Measurements from ENCODE around the gene ZBTB16. TPM values are rescaled to one million over a fixed set of nuclear protein-coding genes. Genes with fewer than 3 reads are reported as not detected.

Gene ZBTB16
- total RNA-seq, 3 donors from 2014 or later (not counting 1 experiment from before 2014, with no cell fraction given): 104 to 224 (median 156) TPM

DNA sequence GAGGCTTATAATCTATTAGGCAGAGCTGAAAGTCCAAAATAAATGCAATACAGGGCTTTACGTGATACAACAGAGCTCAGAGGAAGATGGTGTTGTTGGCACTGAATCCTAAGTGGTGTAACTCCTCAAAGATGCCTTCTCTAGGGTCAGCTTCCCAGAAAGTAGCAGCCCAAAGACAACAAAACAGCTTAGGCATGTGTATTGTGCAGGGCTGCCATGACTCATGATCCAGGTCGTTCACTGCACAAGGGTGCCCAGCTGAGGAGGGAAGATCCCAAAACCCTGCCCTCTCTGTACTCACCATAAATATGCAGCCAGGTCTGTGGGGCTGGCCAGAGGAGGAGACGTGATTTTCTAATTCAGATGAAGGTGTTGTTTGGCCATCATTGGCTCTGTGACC is 177.3 kb downstream of the ZBTB16 start:
- intact Hi-C loops (cut with micrococcal nuclease): loop anchor here (5.0 kb wide), 1 partner anchor 40 kb away; no protein-coding TSS in a partner anchor
- H3K4me1 ChIP-seq (ENCODE audit: control insufficient read depth, insufficient read depth, low read length): peaks cover 12% of the 10 kb centered on the region
- Mint-ChIP-seq H3K4me1 (peaks cover 56 to 74% of the 10 kb centered on the region in 2 donors), H3K4me3 (no peak overlapping the region), H3K9me3 (no peaks in the 10 kb centered on the region), H3K27ac (peak overlapping the region; percentile 65 to 69), H3K27me3 (ENCODE audit: low read depth in 2 of 2) (no peaks in the 10 kb centered on the region), H3K36me3 (no peaks in the 10 kb centered on the region)
- DNase-seq (no peak), ATAC-seq (no peak)
- 73% methylated on average over 3 of the region's 3 CpGs for WGBS (ENCODE audit: insufficient coverage)
- no peaks in the 10 kb centered on the region for H3K9me3 ChIP-seq (ENCODE audit: control insufficient read depth, insufficient read depth, low read length)
- H3K27ac ChIP-seq (ENCODE audit: low read length): no peak overlapping the region
- H3K27me3 ChIP-seq (ENCODE audit: control insufficient read depth, insufficient read depth, low read length): no peaks in the 10 kb centered on the region
- no peak overlapping the region for H3K4me3 ChIP-seq (ENCODE audit: low read length)
- peaks cover 2% of the 10 kb centered on the region for H3K36me3 ChIP-seq (ENCODE audit: control insufficient read depth, insufficient read depth, low read length)
- TF ChIP-seq, protein P1, sequence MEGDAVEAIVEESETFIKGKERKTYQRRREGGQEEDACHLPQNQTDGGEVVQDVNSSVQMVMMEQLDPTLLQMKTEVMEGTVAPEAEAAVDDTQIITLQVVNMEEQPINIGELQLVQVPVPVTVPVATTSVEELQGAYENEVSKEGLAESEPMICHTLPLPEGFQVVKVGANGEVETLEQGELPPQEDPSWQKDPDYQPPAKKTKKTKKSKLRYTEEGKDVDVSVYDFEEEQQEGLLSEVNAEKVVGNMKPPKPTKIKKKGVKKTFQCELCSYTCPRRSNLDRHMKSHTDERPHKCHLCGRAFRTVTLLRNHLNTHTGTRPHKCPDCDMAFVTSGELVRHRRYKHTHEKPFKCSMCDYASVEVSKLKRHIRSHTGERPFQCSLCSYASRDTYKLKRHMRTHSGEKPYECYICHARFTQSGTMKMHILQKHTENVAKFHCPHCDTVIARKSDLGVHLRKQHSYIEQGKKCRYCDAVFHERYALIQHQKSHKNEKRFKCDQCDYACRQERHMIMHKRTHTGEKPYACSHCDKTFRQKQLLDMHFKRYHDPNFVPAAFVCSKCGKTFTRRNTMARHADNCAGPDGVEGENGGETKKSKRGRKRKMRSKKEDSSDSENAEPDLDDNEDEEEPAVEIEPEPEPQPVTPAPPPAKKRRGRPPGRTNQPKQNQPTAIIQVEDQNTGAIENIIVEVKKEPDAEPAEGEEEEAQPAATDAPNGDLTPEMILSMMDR (IDR thresholded peaks at IDR 0.05): no peak

DNA sequence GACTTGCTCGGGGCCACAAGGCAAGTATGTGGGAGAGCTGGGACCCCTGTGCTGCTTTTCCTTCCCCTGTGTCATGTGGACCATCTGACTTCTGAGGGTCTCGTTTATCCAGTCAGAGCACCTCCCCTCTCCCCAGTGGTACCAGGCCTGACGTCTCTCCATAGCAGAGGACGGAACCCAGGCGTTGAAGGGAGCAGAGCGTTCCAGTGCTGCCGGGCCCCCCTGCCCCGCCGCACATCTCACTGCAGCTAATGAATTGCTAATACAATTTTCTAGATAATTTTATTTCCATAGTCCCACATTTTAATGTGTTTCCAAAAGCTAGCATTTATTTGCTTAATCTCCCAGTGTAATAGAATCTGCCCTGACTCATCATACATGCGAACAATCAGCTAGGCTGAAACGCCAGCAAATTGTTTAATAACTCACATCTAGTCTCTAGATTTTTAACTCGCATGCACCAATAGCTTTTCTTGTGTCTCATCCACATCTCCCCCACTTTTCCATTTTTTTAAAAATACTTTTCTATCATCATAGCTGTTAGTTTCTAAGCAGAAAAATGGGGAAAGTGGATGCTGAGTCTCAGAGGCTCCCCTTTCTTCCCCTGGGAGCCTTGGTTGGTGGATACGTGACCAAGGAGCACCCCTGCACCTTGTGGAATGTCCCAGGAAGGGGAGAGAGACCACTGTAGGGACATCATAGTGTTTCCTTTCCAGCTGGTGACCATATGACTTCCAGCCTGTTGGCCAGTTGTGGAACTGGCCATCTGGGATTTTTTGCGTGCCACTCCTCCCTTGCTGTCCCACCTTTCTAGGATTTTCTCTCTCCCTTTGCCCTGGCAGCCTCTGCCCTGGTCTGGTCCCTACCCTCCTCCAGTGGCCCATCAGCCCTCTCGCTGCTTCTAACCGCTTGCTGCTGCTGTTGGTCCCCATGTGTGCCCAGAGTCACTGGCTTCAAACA is 178.1 kb downstream of the ZBTB16 start:
- no peaks in the 10 kb centered on the region for H3K9me3 Mint-ChIP-seq
- DNase-seq (no peak), ATAC-seq (no peak)
- H3K27me3 Mint-ChIP-seq (ENCODE audit: low read depth in 2 of 2): no peaks in the 10 kb centered on the region
- TF ChIP-seq, protein P1 (IDR thresholded peaks at IDR 0.05): no peak
- H3K27ac ChIP-seq (ENCODE audit: low read length): no peak overlapping the region
- H3K27me3 ChIP-seq (ENCODE audit: control insufficient read depth, insufficient read depth, low read length): no peaks in the 10 kb centered on the region
- peak overlapping the region; percentile 65 to 69 for H3K27ac Mint-ChIP-seq
- intact Hi-C loops (cut with micrococcal nuclease): loop anchor here (5.0 kb wide), 1 partner anchor 40 kb away; no protein-coding TSS in a partner anchor
- WGBS (ENCODE audit: insufficient coverage): 91% methylated on average over 16 of the region's 16 CpGs
- no peaks in the 10 kb centered on the region for H3K9me3 ChIP-seq (ENCODE audit: control insufficient read depth, insufficient read depth, low read length)
- no peak overlapping the region for H3K4me3 ChIP-seq (ENCODE audit: low read length)
- peaks cover 4% of the 10 kb centered on the region for H3K36me3 ChIP-seq (ENCODE audit: control insufficient read depth, insufficient read depth, low read length)
- H3K36me3 Mint-ChIP-seq: no peaks in the 10 kb centered on the region
- no peak overlapping the region for H3K4me3 Mint-ChIP-seq
- peaks cover 56 to 76% of the 10 kb centered on the region in 2 donors for H3K4me1 Mint-ChIP-seq
- peaks cover 12% of the 10 kb centered on the region for H3K4me1 ChIP-seq (ENCODE audit: control insufficient read depth, insufficient read depth, low read length)

DNA sequence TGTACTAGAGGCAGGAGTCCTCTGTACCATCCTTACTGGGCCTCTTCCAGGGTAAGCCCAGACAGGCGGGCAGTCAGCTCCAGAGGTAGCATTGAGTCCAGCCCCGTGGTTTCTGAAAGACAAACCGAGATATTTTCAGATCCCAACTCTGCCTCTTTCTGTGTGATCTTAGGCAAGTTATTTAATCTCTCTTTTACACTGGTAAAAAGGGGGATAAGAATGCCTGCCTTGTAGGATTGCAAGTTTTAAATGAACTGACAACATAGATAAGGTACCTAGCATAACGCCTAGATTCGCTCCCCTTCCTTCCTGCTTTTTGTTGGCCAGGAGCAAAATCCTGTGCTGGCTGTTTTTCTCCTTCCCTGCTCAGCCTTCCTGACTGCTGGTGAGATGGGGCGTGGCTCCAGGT is 180.2 kb downstream of the ZBTB16 start:
- H3K9me3 Mint-ChIP-seq: no peaks in the 10 kb centered on the region
- DNase-seq (no peak), ATAC-seq (no peak)
- intact Hi-C loops (cut with micrococcal nuclease): loop anchor here (5.0 kb wide), 1 partner anchor 42 kb away; no protein-coding TSS in a partner anchor
- peaks cover 9% of the 10 kb centered on the region for H3K36me3 ChIP-seq (ENCODE audit: control insufficient read depth, insufficient read depth, low read length)
- no peak overlapping the region for H3K27ac ChIP-seq (ENCODE audit: low read length)
- H3K4me3 ChIP-seq (ENCODE audit: low read length): no peak overlapping the region
- H3K4me3 Mint-ChIP-seq: no peak overlapping the region
- H3K27me3 ChIP-seq (ENCODE audit: control insufficient read depth, insufficient read depth, low read length): no peaks in the 10 kb centered on the region
- no peaks in the 10 kb centered on the region for H3K9me3 ChIP-seq (ENCODE audit: control insufficient read depth, insufficient read depth, low read length)
- peaks cover 12% of the 10 kb centered on the region for H3K4me1 ChIP-seq (ENCODE audit: control insufficient read depth, insufficient read depth, low read length)
- WGBS (ENCODE audit: insufficient coverage): 94% methylated on average over 5 of the region's 6 CpGs
- no peaks in the 10 kb centered on the region for H3K27me3 Mint-ChIP-seq (ENCODE audit: low read depth in 2 of 2)
- H3K27ac Mint-ChIP-seq: peak overlapping the region; percentile 65 to 69
- no peaks in the 10 kb centered on the region for H3K36me3 Mint-ChIP-seq
- TF ChIP-seq, protein P1 (IDR thresholded peaks at IDR 0.05): no peak
- H3K4me1 Mint-ChIP-seq: peaks cover 36 to 67% of the 10 kb centered on the region in 2 donors

Data from natural killer cell (primary cell).